GM12873 (cell line): ENCODE measurements around the gene RECQL.

ENCODE experiments used
- CTCF ChIP-seq: IDR thresholded peaks from 2 replicates; pipeline ENCODE4 v1.5.1; 2012; ENCODE audit warnings: low read depth, mild to moderate bottlenecking, moderate library complexity, low read length, control low read depth; ENCODE audit not compliant: insufficient read depth; ENCODE audit errors: missing control alignments

Gene RECQL

GRCh38 chr12:21523148-21523547, 21.7 kb upstream of the RECQL start:
- no peak for TF ChIP-seq CTCF

- no peak for TF ChIP-seq CTCF
Observed at GRCh38 chr12:21521541-21521940, 20.1 kb upstream of the RECQL start.

GRCh38 chr12:21518451-21518850, 17.0 kb upstream of the RECQL start:
- TF ChIP-seq CTCF: no peak

- no peak for TF ChIP-seq CTCF
Observed at GRCh38 chr12:21516281-21516680, 14.8 kb upstream of the RECQL start.

- no peak for TF ChIP-seq CTCF
Observed at GRCh38 chr12:21509768-21510167, 8.3 kb upstream of the RECQL start.

GRCh38 chr12:21507849-21508248, 6.4 kb upstream of the RECQL start:
- no peak for TF ChIP-seq CTCF

- TF ChIP-seq CTCF: no peak
Observed at GRCh38 chr12:21505888-21506287, 4.5 kb upstream of the RECQL start.
